ENCODE results near the gene AKR1A1. TPM values are rescaled to one million over a fixed set of nuclear protein-coding genes. Genes with fewer than 3 reads are reported as not detected.

AKR1A1 gene
- total RNA-seq, 2 experiments from 2014 or later: 188 to 203 TPM

- ChIA-PET CTCF (interaction anchor here (0.8 to 2.4 kb wide), 4 partner anchors 17 to 40 kb away, joined by 3 to 15 read pairs (median 6); partner anchors contain the start of gene PRDX1), POLR2A (interaction anchor here (0.6 to 2.3 kb wide), 3 partner anchors 30 to 757 kb away, joined by 3 to 33 read pairs (median 3); partner anchors contain the start of gene PRDX1)
Observed at GRCh38 chr1:45551684-45552083, 1.1 kb downstream of the AKR1A1 start.

GRCh38 chr1:45552331-45552730, 1.7 kb downstream of the AKR1A1 start:
- ChIA-PET CTCF (interaction anchor here (2.4 kb wide), 1 partner anchor 17 kb away, joined by 7 read pairs; no protein-coding TSS in a partner anchor), POLR2A (no interaction called here)

DNA sequence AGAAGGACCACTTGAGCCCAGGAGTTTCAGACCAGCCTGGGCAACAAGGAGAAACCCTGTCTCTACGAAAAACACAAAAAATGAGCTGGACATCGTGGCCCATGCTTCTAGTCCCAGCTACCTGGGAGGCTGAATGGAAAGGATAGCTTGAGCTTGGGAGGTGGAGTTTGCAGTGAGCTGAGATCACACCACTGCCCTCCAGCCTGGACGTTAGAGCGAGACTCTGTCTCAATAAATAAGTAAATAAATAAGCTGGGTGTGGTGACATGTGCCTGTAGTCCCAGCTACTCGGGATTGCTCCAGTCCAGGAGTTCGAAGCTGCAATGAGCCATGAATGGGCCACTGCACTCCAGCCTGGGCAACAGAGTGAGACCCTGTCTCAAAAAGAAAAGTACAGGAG, 3.6 kb downstream of the AKR1A1 start:
- ChIA-PET POLR2A (interaction anchor here (1.4 kb wide), 1 partner anchor 10 kb away, joined by 3 read pairs; no protein-coding TSS in a partner anchor), CTCF (interaction anchor here (0.6 to 1.7 kb wide), 2 partner anchors 10 to 15 kb away, joined by 3 to 4 read pairs; no protein-coding TSS in a partner anchor)

DNA sequence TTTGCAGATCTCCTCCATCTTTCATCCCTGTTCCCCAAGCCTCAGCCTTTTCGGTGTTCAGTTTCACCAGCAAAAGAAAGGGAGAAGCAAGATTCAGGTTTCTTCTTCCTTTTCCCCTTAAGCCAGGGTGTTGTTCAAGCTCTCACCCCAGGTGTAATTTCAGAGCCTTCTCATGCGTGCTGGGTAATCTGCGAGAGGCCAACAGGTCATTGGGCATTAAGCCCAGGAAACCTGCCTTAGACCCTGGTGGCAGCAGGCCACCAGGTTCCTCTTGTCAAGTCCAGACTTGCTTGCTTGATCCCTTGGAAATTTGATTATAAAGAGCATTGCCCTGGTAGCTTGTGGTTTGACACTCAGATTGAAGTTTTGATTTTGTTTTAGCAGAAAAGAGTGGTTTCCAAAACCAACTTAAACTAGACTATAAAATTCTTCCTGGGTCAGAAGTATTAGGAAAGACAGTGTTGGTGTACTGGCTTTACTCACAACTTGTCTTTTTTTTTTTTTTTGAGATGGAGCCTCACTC, 6.9 kb downstream of the AKR1A1 start:
- ChIA-PET POLR2A (no interaction called here), CTCF (interaction anchor here (0.9 to 1.3 kb wide), 2 partner anchors 13 to 25 kb away, joined by 4 to 5 read pairs; no protein-coding TSS in a partner anchor)

DNA sequence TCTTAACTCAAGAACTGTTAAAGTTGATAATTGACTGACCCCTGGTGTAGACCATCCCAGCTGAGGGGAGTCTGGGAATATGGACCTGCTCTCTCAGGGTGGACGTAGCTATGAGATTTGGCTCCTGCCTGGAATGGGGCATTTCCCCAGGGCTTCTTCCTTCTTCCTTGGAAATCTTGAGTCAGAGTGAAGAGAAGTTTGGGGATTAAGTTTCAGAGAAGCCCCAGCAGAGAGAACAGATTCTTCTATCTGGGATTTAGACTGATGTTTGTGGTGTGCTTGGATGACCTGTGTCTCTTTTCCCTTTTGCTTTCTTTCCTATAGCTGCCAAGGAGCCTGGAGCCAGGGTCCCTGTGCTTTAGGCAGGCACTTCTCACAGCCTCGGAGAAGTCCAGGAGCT, 13.2 kb downstream of the AKR1A1 start:
- POLR2A ChIA-PET: interaction anchor here (0.7 kb wide), 1 partner anchor 42 kb away, joined by 3 read pairs; the partner anchor contains the start of gene PRDX1
- CTCF ChIA-PET: interaction anchor here (8.8 kb wide), 1 partner anchor 52 kb away, joined by 66 read pairs; no protein-coding TSS in a partner anchor

- POLR2A ChIA-PET: interaction anchor here (0.5 to 1.4 kb wide), 2 partner anchors 12 to 46 kb away, joined by 6 to 7 read pairs; partner anchors contain the start of gene PRDX1
- CTCF ChIA-PET: interaction anchor here (0.7 to 8.8 kb wide), 3 partner anchors 15 to 74 kb away, joined by 3 to 66 read pairs (median 3); no protein-coding TSS in a partner anchor
Observed at GRCh38 chr1:45566722-45567121, 16.1 kb downstream of the AKR1A1 start.

GRCh38 chr1:45567911-45568310, 17.3 kb downstream of the AKR1A1 start:
- POLR2A ChIA-PET: interaction anchor here (0.7 kb wide), 1 partner anchor 81 kb away, joined by 5 read pairs; no protein-coding TSS in a partner anchor
- CTCF ChIA-PET: interaction anchor here (1.1 to 8.8 kb wide), 5 partner anchors 13 to 78 kb away, joined by 3 to 66 read pairs (median 5); no protein-coding TSS in a partner anchor

- CTCF ChIA-PET: interaction anchor here (0.7 to 8.8 kb wide), 8 partner anchors 13 to 79 kb away, joined by 3 to 66 read pairs (median 4); partner anchors contain the start of genes AKR1A1, CCDC163, MMACHC and NASP
- POLR2A ChIA-PET: no interaction called here
Observed at GRCh38 chr1:45568421-45568820, 17.8 kb downstream of the AKR1A1 start.

GRCh38 chr1:45569571-45569961, 18.9 kb downstream of the AKR1A1 start:
- ChIA-PET POLR2A (interaction anchor here (1.1 kb wide), 1 partner anchor 10 kb away, joined by 3 read pairs; no protein-coding TSS in a partner anchor), CTCF (interaction anchor here (0.6 to 8.8 kb wide), 13 partner anchors 12 to 478 kb away, joined by 3 to 66 read pairs (median 4); partner anchors contain the start of genes AKR1A1, CCDC163, MMACHC and PRDX1)

DNA sequence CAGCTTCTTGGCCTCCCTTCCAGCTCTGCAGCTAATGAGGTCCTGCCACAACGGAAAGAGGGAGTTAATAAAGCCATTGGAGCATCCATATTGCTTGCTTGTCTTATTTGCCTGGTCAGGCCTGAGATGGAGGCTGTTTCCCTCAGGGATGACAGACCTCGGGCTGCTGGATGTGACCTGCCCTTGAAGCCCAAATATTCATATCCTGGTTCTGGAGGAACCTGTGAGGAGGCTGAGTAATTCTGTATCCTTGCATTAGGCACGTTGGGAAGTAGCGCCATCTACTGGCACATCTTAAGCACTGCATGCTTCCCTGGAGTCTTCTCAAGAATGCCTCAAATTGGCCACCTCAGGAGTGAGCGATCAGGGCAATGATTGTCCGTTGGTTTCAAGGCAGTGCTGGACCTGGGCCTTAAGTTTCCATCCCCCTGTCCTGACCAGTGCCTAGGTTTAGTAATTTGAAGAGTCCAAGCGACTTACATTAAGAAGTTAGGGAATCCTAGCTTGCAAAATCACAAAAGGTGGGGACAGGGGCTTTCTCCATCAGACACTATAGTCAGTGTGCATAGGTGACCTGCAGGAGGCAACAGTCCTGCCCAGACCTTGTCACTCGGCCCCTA, 19.4 kb downstream of the AKR1A1 start:
- ChIA-PET POLR2A (interaction anchor here (1.1 kb wide), 1 partner anchor 11 kb away, joined by 3 read pairs; no protein-coding TSS in a partner anchor), CTCF (interaction anchor here (0.6 to 8.8 kb wide), 12 partner anchors 13 to 479 kb away, joined by 3 to 66 read pairs (median 4); partner anchors contain the start of gene PRDX1)

- CTCF ChIA-PET: interaction anchor here (0.7 to 8.8 kb wide), 8 partner anchors 13 to 196 kb away, joined by 3 to 66 read pairs (median 4); no protein-coding TSS in a partner anchor
- POLR2A ChIA-PET: no interaction called here
Observed at GRCh38 chr1:45570631-45571030, 20.0 kb downstream of the AKR1A1 start.

DNA sequence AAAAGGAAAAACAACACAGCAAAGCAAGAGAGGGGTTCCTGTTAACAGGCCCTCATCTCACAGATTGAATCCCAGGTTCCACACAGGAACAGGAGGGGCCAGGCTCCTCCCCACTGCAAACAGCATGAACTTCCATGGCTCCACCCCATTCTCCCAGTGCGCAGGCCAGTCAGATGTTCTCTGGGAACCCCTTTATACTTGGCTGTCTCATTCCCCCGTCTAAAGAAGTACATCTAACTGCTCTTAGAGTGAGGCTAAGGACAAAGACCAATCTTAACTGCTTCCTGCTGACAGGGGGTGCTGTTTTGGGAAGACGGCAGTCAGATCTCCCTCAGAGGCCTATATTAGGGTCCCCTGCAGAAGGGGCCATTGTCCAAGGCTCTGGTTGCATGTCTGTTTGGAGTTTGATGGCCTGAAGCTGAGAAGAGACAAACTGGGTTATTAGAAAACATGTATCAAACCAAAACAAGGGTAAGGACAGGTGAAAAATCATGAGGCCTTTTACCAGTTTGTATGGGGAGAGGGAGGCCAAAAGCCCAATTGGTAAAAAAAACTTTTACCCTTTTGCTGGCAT, 22.7 kb downstream of the AKR1A1 start:
- POLR2A ChIA-PET: no interaction called here
- CTCF ChIA-PET: no interaction called here

- ChIA-PET POLR2A (no interaction called here), CTCF (interaction anchor here (0.6 kb wide), 1 partner anchor 69 kb away, joined by 3 read pairs; no protein-coding TSS in a partner anchor)
Observed at GRCh38 chr1:45574105-45574626, 23.5 kb downstream of the AKR1A1 start.

- CTCF ChIA-PET: interaction anchor here (0.8 to 1.3 kb wide), 3 partner anchors 15 to 32 kb away, joined by 3 to 4 read pairs (median 3); no protein-coding TSS in a partner anchor
- POLR2A ChIA-PET: interaction anchor here (0.8 to 2.3 kb wide), 5 partner anchors 35 to 83 kb away, joined by 3 to 13 read pairs (median 3); partner anchors contain the start of genes CCDC163, MMACHC and PRDX1
Observed at GRCh38 chr1:45583264-45583665, 32.6 kb downstream of the AKR1A1 start.

DNA sequence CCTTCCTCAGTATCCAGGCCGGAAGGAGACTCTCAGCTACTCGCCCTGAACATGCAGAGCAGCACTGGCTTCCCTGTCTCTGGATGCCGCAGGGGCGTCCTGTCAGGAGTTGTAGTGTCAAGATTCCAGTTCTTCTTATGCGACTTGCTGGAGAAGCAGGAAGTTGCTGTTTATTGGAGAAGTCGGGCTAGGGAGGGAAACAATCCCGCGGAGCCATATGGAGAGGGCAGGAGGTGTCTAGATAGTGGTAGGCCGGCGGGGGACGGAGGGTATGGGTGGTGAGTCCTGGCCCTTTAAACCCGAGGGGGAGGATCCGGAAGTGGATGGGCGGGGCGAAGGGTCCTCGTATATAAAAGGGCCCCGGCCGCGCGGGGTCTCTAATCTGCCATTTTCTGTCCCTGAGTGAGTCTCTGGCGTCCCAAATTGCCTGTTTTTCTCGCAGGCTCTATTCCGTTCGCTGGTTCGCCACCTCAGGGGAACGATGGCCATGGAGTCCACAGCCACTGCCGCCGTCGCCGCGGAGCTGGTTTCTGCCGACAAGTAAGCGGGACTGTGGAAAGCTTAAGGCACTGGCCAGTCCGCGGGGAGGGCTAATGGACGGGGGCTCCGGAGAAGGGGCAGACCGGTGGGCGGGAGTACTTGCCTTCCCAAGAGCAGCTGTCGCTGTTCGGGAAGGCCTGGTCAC, 33.2 kb downstream of the AKR1A1 start, which contains the start of gene NASP:
Gene NASP (plus strand): TSS at position 376 of the 685 bp plus-strand sequence. CDS start 106 bp downstream, at position 482.
- ChIA-PET CTCF (interaction anchor here (0.8 to 1.5 kb wide), 3 partner anchors 15 to 33 kb away, joined by 3 read pairs; partner anchors contain the start of gene AKR1A1), POLR2A (interaction anchor here (0.8 to 2.3 kb wide), 7 partner anchors 35 to 280 kb away, joined by 3 to 13 read pairs (median 4); partner anchors contain the start of genes CCDC163, MMACHC, PRDX1 and TESK2)

GRCh38 chr1:45584351-45585109, 33.9 kb downstream of the AKR1A1 start:
- POLR2A ChIA-PET: interaction anchor here (0.6 to 2.3 kb wide), 6 partner anchors 62 to 281 kb away, joined by 3 to 13 read pairs (median 5); partner anchors contain the start of genes PRDX1 and TESK2
- CTCF ChIA-PET: interaction anchor here (1.5 kb wide), 1 partner anchor 34 kb away, joined by 3 read pairs; the partner anchor contains the start of gene AKR1A1

DNA sequence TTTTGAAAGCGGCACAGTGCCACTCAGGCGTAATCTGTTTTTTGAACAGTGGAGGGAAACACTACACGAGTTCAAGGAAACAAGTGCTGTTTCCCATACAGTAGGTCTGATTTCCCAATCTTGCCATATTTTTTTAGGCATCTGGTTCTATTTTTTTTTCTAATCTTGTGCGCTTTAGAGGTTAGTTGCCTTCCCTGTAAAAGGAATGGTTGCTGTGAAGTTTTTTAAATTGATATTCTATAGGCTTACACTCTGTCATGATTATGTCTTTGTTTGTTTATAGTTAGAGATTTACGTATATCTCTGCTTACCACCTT, 34.4 kb downstream of the AKR1A1 start:
- ChIA-PET POLR2A (interaction anchor here (0.6 to 2.3 kb wide), 7 partner anchors 52 to 282 kb away, joined by 3 to 13 read pairs (median 5); partner anchors contain the start of genes PRDX1 and TESK2), CTCF (interaction anchor here (1.5 kb wide), 1 partner anchor 34 kb away, joined by 3 read pairs; the partner anchor contains the start of gene AKR1A1)
